Putamen (tissue), 1 donor: ENCODE results near the gene POLR3H.

Experiments used
- DNase-seq: peaks from one replicate; pipeline ENCODE4 v3.0.0-alpha.2; 2016; ENCODE audit warnings: low spot score

The POLR3H gene

DNA sequence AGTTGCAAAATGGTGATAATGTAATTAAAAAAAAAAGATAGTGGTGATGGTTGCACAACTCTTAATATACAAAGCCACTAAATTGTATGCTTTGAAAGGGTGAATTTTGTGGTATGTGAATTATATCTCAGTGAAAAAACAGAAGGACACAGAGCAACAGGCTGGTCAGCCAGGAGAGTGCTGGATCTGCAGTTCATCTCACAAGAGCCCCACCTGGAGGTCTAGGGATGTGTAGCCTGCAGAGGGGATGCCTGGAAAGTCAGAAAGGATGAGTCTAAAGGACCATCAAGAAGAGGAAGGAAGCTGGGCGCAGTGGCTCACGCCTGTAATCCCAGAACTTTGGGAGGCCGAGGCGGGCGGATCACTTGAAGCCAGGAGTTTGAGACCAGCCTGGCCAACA is 9.0 kb downstream of the POLR3H start:
- DNase-seq, result no peak

DNA sequence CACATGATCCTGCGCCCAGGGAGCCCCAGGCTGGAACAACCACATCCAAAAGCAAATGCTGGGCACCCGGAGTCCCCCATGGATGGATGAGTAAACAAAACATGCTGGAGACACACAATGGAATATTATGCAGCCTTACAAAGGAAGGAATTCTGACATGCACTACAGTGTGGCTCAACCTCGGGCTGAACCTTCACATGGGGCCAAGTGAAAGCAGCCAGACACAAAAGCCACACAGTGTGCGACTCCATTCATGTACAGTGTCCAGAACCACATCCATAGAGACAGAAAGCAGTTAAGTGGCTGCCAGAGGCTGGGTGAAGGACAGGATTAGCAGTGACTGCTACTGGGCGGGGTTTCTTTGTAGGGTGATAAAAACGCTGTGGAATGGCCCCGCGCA is 10.1 kb downstream of the POLR3H start:
- no peak for DNase-seq

DNA sequence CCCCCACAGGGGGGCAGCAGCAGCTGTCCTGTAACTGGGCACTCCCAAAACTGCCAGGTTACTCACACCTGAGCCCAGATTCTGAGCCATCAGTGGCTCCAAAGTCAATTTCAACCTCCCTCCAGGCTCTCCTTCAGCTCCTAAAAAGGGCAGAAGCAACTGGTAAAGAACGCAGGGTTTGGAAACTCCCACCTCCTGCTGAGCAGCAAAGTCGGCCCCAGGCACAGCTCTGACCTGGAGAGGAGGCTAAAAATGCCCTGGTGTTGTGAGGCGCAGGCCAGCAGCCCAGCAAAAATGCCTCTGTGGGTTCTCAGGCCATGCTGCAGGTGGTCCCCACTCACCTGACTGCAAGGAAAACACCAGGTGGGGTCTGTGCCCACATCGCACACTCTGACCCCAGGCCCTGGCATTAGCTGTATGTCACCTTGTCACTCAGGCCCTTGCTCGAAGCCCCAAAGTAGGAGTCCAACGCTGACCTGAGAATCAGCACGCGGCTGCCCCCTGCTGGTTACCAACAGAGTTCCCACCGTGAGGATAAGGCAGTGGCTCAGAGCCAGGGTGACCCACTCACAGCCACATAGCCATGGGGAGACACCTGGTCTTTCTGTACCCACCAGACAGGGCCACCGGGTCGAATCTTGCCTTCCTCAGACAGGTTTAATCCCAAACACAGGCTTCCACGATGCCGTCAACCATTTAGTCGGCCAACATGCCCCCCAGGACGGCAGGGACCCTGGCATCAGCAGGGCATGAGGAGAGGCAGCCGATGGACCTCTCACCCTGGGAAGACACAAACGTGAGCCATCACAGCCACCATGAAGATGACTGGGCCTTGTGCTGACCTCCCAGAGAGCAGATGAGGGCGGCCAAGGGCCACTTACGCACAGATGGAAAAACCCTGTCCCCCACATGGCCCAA is 11.1 kb downstream of the POLR3H start:
- DNase-seq, result no peak

DNA sequence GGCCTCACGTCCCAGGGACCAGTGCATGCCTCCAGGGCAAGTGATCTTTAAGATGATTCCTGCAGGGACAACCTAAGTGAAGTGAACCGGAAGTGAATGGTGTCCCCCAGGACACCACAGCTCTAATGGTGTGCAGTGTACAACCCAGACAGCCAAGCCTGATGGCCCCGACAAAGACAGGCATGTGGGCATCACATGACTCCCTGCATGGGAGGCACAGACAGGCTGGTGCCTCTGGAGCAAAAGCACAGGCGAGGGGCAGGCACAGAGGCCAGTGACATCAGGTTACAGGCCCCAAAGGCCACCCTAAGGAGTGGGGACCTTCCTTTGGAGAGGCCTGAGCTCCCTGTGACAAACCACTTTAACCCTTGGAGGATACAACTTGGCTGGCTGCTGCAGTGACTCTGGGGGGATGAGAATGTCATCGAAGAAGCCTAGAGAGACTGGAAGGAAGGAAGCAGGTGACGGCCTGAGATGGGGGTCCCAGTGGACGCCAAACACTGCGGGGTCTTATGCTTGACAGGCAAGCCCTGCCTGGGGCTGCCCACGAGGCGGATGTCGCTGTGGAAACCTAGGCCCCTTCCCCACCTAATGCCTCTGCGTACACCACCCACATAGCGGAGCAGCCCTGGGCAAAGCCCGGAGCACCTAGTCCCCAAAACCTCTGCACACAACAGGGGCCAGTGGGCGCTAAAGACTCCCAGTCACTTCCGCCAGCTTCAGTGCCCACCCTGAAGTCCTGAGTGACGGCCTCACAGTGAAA is 12.4 kb downstream of the POLR3H start:
- no peak for DNase-seq

- DNase-seq, result no peak
These were observed 13.2 kb downstream of the POLR3H start for GRCh38 chr22:41530890-41531714.

- DNase-seq, result no peak
These were observed 15.2 kb downstream of the POLR3H start for GRCh38 chr22:41528938-41529561.

GRCh38 chr22:41528132-41528766 is 16.0 kb downstream of the POLR3H start:
- DNase-seq, result no peak

- DNase-seq, result peak; percentile 60
These were observed 17.2 kb downstream of the POLR3H start for GRCh38 chr22:41526830-41527799.

- no peak for DNase-seq
These were observed 17.9 kb downstream of the POLR3H start for GRCh38 chr22:41526226-41526829.

DNA sequence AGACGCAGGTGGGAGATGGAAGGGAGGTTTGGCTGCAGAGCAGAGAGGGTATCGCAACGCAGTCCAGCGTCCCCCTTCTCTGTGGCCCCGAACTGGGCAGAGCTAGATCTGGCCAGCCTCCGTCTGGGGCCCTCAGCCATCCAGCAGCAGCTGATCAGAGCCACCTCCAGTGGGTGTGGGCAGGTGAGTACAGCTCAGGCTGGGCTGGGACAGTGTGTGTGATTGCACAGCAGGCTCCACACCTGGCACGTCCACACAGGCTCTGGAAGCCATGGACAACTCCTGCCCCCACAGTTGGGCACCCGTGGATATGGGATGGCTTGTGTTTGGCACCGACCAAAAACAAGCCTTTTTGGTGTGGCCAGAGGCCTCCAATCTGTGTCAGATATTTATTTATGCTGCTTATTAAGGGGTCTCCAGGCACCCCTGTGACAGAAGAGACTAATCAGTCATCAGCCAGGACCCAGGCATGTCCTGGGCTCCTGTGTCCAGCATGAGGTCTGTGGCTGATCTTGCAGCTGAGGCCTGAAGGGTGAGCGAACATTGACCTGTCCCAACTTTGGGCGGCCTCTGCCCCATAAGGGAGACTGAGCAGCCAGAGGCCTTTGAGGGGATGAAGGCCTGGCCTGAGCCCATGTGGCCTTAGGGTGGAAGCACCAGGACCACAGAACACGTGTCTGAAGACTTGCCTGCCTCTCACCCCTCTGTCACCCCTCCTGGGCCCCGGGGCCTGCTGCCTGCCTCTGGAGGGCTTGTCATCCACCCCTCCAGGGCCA is 18.6 kb downstream of the POLR3H start:
- DNase-seq, result no peak

- peak; percentile 60 for DNase-seq
These were observed 19.3 kb downstream of the POLR3H start for GRCh38 chr22:41524809-41525449.

GRCh38 chr22:41524251-41524661 is 20.0 kb downstream of the POLR3H start:
- DNase-seq, result no peak

GRCh38 chr22:41523464-41524221 is 20.6 kb downstream of the POLR3H start:
- DNase-seq, result no peak

GRCh38 chr22:41522813-41523212 is 21.5 kb downstream of the POLR3H start:
- DNase-seq, result no peak

DNA sequence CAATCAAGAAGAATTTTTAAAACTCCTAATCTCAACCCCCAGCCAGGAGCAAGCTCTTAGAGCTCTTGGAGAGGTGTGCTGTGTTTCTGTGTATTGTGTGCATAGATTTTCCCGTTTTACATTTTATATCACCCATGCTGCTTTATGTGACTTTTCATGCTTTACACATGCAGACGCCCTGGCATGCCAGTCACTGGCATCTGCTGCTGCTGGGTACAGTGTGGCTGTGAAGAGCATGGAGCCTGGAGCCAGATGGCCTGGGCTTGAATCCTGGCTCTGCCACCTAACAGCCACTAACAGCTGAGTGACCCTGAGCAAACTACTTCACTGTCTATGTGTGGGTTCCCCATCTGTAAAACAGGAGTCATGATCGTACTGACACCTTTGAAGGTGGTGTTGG is 23.1 kb downstream of the POLR3H start:
- no peak for DNase-seq

DNA sequence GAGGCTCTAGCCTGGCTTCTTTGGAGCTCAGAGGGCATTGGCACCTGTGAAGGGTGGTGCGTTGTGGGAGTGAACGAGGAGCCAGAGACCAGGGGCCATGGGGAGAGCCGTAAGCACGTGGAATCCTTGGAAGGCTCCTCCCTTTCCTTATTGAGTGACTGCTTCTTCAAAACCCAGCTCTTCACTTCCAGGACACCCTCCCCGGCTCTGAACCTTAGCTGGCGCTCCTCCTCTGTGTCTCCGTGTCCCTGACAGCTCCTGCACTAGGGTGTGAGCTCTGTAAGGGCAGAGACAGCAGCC is 26.3 kb downstream of the POLR3H start:
- DNase-seq, result no peak

DNA sequence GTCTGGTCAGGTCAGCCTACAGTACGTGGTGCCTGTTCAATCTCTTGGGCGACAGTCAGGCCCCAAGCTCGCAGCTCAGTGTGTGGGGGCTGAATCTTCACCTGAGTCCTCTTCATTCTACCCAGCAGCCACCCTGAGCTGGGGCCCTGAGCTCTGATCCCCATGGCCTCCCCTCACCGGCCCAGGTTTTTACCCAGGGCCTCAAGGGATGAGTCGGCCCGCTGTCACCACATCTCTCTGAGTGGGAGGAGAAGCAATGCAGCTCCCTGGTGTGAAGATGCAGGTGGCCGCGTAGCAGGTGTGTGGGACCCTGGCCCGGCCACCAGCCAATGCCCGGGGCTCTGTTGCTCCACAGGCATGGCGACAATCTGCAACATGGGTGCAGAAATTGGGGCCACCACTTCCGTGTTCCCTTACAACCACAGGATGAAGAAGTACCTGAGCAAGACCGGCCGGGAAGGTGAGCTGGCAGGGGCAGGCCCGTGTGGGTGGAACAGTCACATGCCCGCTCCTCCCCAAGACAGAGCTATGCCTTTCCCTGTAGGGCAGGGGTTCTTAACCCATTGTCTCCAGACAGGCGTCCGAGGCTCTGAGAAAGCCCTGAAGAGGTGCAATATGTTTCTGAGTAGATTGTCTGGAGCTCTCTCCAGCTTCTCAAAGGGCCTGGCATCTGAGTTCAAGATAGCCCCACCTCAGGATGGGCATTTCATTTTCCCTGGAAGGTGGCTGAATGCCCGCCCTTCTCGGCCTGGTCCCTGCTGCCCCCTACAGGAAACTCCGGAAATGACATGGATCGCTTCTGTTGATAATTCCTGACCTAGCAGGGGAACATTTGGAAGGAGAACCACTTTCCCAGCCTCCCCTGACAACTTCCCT is 26.9 kb downstream of the POLR3H start:
- DNase-seq, result peak; percentile 80
